IPS DF 4.7 (cell line): ENCODE measurements around the gene MYH9.
"Not testable (repeated sequence)": the region's sequence is repeated elsewhere in the genome, so short reads cannot be mapped to it uniquely, and the experiment has no call there.

Experiments used
- DNase-seq: peaks from one replicate; pipeline ENCODE4 v3.0.0-alpha.2; 2013; ENCODE audit warnings: low spot score; ENCODE audit errors: extremely low read depth

Gene MYH9

DNA sequence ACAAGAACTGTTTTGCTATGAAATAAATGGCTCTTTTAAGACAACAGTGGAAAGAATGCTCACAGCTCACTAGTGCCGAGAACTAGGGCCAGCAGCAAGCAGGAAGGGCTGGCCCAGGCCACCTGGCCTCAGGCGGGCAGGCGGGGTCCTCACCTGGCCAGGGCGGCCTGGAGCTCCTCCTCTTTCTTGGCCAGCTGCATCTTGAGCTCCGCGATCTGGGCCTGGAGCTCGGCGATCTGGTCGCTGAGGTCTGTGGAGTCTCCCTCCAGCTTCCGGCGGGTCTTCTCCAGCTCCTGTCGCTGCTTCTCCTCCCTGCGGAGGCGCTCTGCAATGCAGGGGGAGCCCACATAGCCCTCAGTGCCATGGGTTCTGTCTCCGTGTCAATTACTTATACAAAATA, 91.1 kb downstream of the MYH9 start:
- DNase-seq, result no peak

DNA sequence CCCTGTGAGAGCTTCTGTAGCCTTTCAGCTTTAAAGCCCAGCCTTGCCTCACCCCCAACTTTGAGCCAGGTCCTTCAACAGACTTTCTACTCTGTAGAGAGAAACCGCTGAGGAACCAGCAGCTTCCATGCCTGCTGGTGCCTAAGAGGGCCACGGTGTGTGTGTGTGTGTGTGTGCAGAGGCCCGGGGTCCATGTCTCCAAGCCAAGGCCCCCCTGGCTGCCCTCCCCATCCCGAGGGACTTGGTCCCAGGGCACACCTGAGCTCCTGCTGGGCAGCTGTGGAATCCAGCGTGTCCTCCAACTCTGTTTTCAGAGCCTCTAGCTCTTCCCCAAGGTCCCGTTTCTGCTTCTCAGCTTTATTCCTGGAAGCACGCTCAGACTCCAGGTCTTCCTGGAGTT, 92.5 kb downstream of the MYH9 start:
- DNase-seq, result no peak

DNA sequence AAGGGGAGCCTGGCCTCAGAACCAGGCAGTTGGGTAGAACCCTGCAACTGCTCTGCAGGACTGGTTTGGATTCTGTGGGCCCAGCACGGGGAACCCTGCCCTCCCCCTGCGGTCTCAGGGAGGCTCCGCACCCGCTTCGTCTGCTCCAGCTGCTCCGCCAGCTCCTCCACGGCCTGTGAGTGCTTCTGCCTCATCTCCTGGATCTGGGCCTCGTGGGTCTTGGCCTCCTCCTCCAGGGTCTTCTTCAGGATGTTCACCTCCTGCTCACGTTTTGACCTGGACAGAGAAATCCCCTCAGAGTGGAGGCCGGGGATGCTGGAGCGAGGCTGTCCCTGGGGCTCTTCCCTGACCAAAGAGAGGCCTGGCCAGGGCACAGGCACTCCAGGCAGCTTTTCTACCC, 93.0 kb downstream of the MYH9 start:
- DNase-seq, result no peak

DNA sequence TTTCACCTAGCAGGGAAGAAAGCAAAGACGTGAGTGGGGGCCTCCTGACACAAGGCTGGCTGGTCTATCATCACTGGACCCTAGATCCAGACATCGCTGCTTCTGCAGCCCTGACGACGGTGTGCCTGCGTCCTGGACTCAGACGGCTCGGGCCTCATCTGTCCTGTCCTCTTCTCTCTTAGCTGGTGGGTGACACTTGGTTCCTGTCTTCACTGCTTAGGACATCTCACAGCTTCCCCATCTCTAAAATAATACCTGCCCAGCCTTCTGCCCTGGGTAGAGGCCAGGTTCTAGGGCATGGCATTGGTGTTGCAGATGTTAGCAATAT, 93.5 kb downstream of the MYH9 start:
- DNase-seq, result no peak

DNA sequence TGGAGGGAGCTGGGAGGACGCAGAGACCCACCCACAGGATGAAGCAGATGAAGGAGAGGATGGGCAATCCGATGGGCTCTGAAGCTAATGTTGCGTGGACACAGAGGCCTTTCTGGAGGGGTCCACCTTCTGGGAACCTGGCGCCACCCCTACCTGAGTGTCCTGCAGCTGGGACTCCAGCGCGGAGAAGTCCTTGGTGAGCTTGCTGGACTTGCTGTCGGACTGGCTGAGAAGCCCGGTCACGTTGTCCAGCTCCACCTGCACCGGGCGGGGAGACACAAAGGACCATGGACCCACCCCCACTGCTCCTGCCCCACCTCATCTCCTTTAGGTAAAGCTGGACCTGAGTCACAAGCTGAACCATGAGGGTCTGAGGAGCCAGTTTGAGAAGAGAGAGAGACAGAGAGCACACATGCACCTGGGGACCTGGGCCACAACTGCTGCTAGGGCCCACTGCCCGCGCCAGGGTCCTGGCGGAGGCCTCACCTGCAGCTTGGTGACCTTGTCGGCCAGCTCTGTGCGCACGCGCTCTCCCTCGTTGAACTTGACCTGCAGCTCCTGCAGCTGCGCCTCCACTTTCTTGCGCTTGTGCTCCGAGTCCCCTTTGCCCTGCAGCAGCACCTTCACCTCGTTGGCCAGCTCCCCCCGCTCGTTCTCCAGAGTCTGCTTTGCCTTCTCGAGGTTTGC, 94.0 kb downstream of the MYH9 start:
- no peak for DNase-seq

DNA sequence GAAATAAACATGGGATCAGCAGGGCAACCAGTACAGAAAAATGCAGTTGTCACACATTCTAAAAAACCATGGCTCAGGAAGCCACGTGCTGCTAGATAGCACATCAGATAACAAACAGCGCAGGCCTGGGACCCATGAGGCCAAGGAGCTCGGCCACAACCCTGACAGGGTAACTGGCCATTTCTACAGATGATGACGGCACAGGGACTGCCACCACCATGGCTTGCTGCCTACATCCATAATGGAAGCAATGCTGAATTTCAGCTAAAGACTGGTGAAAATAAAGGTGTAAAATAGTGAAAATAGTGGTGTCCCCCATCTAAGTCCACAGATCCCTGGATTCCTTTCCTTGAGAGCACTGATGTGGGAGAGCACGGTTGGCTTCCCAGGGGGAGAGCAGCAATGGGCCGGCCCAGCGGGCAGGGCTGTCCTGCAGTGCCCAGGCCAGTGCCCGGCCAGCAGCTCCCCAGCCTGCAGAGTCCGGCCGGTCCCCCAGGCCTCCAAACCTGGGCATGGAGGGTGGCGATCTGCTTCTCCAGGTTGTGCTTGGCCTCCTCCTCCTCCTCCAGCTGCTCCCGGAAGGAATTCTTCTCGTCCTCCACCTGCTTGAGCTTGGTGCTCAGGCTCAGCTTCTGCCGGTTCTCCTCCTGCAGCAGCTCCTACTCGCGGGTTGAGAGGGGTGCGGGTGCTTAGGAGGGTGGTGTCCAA, 94.8 kb downstream of the MYH9 start:
- DNase-seq, result no peak

DNA sequence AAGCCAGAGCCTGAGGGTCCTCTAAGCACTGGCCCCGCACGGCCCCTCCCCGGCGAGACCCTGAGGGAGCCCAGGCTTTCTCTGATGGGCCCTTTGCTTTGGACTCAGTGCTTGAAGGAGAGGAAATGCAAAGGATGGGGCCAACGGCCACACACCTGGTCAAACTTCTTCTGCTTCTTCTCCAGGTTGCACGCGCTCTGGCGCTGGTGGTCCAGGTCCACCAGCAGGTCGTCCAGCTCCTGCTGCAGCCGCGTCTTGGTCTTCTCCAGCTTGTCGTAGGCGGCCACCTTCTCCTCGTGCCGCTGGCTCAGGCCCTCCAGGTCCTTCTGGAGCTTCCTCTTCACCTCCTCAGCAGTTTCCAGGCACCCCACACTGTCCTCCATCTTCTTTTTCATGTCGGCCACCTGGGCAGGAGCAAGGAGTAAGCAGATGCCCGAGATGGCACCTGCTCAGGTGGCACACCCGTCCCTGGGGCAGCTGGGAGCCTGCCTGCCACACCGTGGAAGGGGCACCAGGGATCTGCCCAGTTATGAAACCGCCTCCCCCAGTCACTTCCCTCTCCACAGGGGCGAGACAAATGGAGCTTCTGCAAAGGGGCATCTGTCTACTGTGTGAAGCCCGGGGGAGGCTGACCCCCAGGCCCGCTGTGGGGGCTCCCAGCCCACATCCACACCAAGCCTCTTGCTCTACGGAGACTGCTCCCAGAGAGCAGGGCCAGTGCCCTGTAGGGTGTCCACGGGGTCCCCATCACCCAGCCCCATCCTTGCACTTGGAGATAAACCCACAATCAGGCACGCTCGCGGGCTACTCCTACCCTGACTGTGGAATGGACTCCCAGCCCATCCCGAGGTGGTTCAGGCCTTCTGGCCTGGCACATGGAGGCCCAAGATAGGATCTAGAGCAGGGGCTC, 95.7 kb downstream of the MYH9 start:
- no peak for DNase-seq

DNA sequence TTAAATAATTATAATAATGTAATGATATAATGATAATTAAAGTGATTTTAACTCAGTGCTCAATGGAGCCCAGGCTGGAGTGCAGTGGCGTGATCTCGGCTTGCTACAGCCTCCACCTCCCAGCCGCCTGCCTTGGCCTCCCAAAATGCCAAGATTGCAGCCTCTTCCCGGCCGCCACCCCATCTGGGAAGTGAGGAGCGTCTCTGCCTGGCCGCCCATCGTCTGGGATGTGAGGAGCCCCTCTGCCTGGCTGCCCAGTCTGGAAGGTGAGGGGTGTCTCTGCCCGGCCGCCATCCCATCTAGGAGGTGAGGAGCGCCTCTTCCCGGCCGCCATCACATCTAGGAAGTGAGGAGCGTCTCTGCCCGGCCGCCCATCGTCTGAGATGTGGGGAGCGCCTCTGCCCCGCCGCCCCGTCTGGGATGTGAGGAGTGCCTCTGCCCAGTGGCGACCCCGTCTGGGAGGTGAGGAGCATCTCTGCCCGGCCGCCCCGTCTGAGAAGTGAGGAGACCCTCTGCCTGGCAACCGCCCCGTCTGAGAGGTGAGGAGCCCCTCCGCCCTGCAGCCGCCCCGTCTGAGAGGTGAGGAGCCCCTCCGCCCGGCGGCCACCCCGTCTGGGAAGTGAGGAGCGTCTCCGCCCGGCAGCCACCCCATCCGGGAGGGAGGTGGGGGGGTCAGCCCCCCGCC, 97.2 kb downstream of the MYH9 start:
- not testable (repeated sequence) for DNase-seq

DNA sequence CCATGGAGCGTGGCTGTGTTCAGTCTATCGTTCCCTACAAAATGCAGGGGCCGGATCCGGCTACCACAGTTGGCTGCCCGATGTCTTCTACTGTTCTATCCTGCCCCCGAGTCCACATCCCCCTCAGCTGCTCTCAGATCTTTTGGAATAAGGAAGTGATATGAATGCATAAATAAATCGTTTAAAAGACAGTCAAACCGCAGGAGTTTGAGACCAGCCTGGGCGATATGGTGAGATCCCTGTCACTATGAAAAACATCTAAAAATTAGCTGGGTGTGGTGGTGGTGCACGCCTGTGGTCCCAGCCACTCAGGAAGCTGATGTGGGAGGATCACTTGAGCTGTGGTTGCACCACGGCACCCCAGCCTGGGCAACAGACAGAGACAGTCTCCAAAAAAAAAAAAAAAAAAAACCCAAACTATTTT, 97.8 kb downstream of the MYH9 start:
- not testable (repeated sequence) for DNase-seq

DNA sequence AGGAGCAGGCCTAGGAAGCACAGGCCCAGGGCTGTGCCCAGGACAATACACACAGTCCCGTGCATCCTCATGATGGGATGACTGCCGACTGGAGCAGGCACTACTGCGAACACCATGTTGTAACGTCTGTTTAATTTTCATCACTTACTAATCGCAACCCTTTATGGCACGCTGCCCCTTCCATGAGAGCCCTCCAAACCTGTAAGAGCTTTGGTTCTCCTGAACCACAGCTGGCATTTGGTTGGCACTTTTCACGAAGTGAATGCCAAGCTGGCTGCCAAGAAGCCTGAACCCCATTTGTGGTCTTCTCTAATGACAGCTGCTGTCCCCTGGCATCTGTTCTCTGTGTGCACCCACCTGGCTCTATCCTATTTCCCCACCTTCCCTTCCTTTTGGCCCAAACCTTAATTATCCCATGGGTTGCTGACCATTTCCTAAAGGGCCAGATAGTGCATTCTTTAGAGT, 98.3 kb downstream of the MYH9 start:
- no peak for DNase-seq

DNA sequence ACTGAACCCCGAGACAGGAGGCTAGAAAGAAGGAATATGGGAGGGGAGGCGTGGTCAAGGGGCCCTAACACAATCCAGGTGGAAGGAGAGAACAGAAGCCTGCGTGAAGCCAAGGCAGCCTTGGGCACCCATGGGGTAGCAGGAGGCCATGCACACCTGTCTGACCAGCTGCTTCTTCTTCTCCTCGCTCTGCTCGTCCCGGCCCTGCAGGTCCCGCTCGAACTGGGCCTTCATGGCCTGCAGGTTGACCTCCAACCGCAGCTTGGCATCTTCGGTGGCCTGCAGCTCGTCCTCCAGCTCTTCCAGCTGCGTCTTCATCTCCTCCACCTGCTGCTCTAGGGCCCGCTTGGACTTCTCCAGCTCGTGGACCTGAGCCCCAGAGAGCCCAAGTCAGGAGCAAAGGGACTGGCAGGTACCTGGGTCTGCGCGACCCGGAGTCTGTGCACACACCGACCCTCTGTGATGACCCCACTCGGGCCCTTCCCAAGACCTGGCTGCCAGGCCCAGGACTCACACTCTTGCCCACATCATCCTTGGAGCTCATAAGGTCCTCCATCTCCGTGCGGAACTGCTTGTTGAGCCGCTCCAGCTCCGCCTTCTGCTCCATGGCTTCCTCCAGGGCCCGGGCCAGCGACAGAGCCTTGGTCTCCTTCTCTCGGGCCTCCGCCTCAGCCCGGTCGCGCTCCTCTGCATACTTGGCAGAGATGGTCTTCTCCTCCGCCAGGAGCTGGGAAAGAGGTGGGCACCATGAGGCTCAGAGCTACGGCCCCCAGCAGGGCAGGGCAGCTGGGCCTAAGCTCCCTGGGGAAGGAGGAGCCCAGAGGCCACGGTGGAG, 99.0 kb downstream of the MYH9 start:
- no peak for DNase-seq

DNA sequence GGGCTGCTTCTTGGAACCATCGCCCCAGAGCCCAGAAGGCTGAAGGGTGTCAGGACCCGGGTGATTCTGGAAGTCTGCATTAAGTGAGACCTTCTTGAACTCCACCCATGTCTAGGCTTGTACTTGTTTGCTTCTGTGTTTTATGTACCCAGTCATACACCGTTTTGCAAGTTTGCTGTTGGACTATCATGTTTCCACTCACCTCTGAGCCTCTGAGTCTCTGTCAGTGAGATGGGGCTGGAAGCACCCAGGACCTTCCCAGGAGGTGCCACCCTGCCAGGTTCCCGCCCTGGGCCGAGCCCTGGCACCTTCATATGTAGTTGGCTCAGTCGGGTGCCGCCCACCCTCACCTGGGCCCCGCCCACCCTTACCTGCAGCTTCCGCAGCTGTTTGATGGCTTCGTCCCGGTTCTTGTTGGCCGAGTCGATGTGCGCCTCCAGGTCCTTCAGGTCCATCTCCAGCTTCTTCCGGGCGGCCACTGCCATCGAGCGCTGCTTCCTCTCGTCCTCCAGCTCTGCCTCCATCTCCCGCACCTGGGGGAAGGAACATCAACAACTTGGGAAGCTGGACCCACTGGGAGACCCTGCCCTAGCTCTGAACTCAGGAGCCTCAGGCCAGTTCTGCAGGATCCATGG, 99.8 kb downstream of the MYH9 start:
- DNase-seq, result no peak

DNA sequence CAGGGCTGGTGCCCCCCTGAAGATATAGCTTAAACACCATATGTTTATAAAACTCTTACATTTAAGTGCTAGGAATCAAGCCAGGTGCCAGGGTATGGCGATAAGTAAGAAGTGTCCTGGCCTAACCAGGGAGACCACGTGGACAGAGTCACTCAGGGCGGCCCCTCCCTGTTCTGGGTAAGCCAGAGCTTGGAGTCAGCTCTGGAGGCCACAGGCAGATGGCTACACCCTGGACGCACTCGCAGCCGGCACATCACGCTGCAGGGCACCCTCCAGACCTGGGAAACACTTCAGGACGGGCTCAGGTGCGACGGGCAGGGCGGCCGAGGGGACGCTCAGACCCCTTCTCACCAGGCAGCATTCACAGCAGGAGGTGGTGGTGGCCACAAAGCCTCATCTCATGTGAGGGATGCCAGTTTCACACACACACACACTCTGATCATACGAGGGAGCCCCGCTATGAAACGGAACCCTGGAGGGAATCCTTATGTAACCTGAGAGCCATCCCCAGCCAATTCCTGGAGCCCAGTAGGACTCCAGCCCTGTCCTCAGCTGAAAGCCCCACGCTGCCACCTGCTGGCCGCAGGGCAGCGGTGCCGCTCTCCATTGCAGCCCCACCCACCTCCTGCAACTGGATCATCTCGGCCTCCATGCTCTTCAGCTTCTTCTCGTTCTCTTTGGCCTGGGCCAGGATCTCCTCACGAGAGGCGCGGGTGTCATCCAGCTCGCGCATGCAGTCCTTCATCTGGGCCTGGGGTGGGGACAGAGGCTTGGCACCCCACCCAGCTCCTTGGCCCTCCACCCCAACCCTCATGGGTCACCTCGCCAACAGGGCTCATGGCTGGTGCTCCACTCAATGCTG, 101.4 kb downstream of the MYH9 start:
- peak; percentile 53 for DNase-seq

DNA sequence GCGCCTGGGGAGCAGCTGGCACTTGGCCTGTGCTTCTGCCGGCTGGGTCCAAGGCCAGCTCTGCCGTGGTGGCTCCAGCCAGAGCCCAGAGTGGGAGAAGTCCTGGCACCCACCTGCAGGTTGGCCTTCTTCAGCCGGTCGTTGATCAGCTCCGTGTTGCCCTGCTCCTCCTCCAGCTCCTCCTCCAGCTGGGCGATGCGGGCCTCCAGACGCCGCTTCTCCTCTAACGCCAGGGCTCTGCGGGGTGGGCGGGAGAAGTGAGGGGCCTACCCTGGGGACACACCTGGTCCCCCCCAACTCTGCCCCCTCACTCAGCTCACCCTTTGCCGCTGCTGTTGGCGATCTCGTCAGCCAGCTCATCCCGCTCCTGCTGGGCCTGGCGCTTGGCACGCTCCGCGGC, 102.2 kb downstream of the MYH9 start:
- no peak for DNase-seq

DNA sequence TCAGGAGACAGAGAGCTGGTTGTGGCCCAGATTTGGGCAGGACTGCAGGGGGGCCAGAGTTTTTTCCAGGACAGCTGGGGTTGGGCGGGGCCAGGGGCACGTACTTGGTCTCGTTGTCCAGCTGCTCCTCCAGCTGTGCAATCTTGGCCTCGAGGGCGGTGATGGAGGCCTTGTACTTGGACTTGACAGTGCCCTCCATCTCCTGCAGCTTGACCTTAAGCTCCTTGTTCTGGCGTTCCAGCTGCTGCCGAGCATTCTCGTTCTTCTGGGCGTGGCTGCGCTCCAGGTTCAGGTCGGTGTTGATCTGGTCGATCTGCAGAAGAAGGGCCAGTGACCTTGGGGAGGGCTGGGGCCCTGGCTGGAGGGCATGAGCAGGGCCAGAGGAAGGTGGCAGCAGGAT, 102.8 kb downstream of the MYH9 start:
- no peak for DNase-seq

DNA sequence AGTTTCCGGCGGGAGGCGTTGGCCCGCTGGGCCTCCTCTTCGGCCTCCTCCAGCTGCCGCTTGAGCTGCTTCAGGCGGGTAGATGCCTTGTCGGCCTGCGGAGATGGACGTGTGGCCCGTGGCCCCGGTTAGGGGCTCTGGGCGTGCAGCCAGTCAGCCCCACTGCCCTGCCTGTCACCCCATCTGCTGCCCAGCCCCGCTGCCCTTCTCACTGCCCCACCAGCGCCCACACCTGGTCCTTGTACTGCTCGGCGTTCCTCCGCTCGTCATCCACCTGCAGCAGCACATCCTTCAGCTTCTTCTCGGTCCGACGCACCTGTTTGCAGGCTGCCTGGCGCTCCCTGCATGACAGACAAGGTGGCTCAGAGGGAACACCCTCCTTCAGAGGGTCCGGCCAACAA, 103.6 kb downstream of the MYH9 start:
- DNase-seq, result no peak

DNA sequence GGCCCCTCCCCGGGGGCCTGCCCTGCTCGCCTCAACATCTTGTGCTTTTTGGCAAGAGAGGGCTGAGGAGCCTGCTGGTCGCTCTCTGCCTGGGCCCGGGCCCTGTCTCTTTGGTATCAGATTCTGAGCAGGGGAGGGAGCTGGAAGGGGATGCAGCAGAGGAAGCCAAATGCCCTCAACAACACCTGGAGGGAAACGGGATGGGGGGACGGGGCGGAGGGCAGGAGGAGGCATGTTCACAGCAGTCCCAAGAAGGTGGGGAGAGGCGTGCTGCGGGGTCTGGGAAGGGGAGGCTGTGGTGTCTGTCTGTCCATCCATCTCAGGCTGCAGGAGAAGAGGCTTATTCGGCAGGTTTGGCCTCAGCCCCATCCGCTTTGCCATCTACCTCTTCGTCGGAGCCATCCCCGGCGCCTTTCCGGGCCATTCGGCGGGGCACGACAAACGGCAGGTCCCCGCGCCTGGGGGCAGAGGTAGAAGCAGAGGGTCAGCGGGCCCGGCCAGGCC, 105.4 kb downstream of the MYH9 start:
- DNase-seq, result no peak

DNA sequence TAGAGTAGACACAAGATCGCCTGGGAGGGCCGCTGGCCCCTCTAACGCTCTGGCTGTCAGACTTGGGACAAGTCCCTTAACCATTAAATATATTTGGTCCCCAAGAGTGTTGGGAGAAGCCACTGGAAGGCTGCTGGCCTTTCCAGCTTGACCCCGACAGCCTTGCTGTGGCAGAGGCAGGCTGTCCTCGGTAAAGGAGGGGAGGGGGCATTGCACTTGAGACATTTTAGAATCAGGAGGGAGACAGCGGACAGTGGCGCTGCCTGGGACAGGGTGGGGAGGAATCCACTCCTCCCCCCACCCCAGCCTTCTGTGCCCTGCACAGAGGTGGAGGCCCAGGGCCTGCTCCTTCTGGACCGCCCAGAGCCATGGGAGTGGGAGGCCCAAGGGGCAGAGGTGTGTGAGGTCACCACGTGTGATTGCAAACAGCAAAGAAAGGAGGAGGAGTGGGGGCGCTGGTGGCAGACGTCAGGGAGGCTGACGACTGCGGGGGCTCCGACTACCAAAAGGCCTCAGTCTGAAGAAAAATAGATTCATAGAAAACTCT, 105.9 kb downstream of the MYH9 start:
- DNase-seq, result no peak

DNA sequence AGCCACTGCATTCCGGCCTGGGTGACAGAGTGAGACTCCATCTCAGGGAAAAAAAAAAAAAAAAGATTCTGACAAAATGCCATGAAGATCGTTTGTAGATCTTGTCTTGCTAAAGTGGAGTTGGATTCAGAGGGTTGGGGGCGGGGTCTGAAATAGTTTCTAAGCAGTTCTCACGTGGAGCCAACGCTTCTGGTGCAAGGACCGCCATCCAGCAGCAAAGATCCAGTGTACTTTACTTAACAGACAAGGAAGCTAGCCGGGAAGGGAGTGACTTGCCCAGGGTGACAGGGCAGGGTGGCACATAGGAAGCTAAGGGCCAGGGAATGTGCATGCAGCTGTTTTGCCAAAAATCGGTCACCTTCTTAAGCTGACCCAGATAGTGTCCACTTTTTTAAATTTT, 107.4 kb downstream of the MYH9 start:
- DNase-seq, result no peak
